Stimulated activated naive CD4-positive, alpha-beta T cell (primary cell): ENCODE results near the gene NLRC3.
"Not testable (repeated sequence)": the region's sequence is repeated elsewhere in the genome, so short reads cannot be mapped to it uniquely, and the experiment has no call there.

Source experiments
- DNase-seq, 6 experiments: peaks; one replicate each; lab custom pipeline; 2025; lab: John Stamatoyannopoulos, UW

Gene NLRC3

GRCh38 chr16:3513892-3514583 is 63.2 kb downstream of the NLRC3 start:
- DNase-seq, result no peak

- no peak for DNase-seq
These were observed 65.7 kb downstream of the NLRC3 start for GRCh38 chr16:3511286-3512180.

- no peak for DNase-seq
These were observed 66.8 kb downstream of the NLRC3 start for GRCh38 chr16:3510416-3510815.

GRCh38 chr16:3509470-3509928 is 67.7 kb downstream of the NLRC3 start:
- DNase-seq, result peak; percentile 57 to 79 (median 72)

- DNase-seq, result no peak
These were observed 68.5 kb downstream of the NLRC3 start for GRCh38 chr16:3508736-3509135.

GRCh38 chr16:3503523-3503922 is 73.7 kb downstream of the NLRC3 start:
- DNase-seq, result peak; percentile 7 to 78 (median 44)

GRCh38 chr16:3501783-3502400 is 75.3 kb downstream of the NLRC3 start:
- no peak for DNase-seq

- not testable (repeated sequence) for DNase-seq
These were observed 75.8 kb downstream of the NLRC3 start for GRCh38 chr16:3501412-3501761.

GRCh38 chr16:3498988-3499387 is 78.2 kb downstream of the NLRC3 start:
- DNase-seq, result no peak

GRCh38 chr16:3497771-3498170 is 79.4 kb downstream of the NLRC3 start:
- DNase-seq, result no peak

GRCh38 chr16:3496386-3496785 is 80.8 kb downstream of the NLRC3 start:
- no peak for DNase-seq

GRCh38 chr16:3495176-3495575 is 82.0 kb downstream of the NLRC3 start, which contains the start of gene C16orf90:
TSS of gene C16orf90 (minus strand) at chr16:3495489. CDS start at chr16:3495421, 68 bp downstream.
- no peak for DNase-seq

- DNase-seq, result no peak
These were observed 82.7 kb downstream of the NLRC3 start for GRCh38 chr16:3494386-3494973.

- no peak for DNase-seq
These were observed 84.8 kb downstream of the NLRC3 start for GRCh38 chr16:3492356-3492755.

- DNase-seq, result no peak
These were observed 86.1 kb downstream of the NLRC3 start for GRCh38 chr16:3490911-3491629.
